ENCODE measurements around the gene TDRD12. TPM values are rescaled to one million over a fixed set of nuclear protein-coding genes. Genes with fewer than 3 reads are reported as not detected.
A peak's percentile ranks its signal among the peaks of the same experiment; 100 is the strongest.

TDRD12 gene
- total and polyA plus RNA-seq, 2 of the 13 experiments (the other 11 are each of a cell fraction or from before 2014, with no cell fraction given): 0.03 to 0.40 TPM

DNA sequence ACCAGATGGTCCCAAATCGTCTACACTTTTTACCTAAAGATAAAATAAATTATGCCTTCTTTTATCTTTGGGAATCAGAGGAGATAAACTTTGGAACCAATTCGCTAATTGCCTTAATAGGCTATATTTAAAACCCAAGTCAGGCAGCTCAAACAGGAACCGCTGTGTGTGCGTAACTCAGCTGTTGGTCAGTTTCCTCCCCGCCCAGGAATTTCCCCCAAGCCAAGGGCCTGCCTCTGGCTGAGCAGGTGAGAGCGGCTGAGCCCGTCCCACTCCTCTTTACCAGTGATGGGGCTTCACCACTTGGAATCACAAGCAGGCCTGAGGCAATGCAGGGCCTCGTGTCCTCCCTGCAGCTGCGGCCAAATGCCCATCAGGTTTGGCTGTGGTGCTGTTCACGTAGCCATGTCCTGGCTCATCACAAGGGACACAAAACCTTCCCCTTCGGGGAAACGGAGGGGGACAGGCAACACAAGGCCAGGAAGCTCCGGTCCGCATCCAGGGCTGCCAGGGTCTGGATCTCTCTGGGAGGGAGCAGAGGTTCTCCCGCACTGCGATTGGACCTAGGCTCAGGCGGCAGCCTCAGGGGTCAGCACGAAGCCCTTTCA, 150.5 kb downstream of the TDRD12 start (continued):
- TF ChIP-seq, protein P1, sequence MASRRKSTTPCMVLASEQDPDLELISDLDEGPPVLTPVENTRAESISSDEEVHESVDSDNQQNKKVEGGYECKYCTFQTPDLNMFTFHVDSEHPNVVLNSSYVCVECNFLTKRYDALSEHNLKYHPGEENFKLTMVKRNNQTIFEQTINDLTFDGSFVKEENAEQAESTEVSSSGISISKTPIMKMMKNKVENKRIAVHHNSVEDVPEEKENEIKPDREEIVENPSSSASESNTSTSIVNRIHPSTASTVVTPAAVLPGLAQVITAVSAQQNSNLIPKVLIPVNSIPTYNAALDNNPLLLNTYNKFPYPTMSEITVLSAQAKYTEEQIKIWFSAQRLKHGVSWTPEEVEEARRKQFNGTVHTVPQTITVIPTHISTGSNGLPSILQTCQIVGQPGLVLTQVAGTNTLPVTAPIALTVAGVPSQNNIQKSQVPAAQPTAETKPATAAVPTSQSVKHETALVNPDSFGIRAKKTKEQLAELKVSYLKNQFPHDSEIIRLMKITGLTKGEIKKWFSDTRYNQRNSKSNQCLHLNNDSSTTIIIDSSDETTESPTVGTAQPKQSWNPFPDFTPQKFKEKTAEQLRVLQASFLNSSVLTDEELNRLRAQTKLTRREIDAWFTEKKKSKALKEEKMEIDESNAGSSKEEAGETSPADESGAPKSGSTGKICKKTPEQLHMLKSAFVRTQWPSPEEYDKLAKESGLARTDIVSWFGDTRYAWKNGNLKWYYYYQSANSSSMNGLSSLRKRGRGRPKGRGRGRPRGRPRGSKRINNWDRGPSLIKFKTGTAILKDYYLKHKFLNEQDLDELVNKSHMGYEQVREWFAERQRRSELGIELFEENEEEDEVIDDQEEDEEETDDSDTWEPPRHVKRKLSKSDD (CRISPR knock-in tag; IDR thresholded peaks at IDR 0.05; ENCODE audit: low read depth): 0 out of 2 replicates have a peak, but pooled peaks have one; percentile 12
- TF ChIP-seq RBM39 (IDR thresholded peaks at IDR 0.05; ENCODE audit: low read depth, low read length, poor library complexity, severe bottlenecking): no peak
- TF ChIP-seq KLF13 (CRISPR knock-in tag; IDR thresholded peaks at IDR 0.05): no peak
- TF ChIP-seq ZFX (CRISPR knock-in tag; IDR thresholded peaks at IDR 0.05; ENCODE audit: low read depth): peak; percentile 73
- no peak for TF ChIP-seq NR2F2 (IDR thresholded peaks at IDR 0.05; ENCODE audit: borderline replicate concordance, low read depth)
- TF ChIP-seq ZNF607 (CRISPR knock-in tag; IDR thresholded peaks at IDR 0.05; ENCODE audit: borderline replicate concordance): peak; percentile 46; the same call in 1 of the 2 replicates
- no peak for TF ChIP-seq JUNB (CRISPR knock-in tag; IDR thresholded peaks at IDR 0.05; ENCODE audit: borderline replicate concordance)
- TF ChIP-seq, protein P2, sequence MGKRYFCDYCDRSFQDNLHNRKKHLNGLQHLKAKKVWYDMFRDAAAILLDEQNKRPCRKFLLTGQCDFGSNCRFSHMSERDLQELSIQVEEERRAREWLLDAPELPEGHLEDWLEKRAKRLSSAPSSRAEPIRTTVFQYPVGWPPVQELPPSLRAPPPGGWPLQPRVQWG (CRISPR knock-in tag; IDR thresholded peaks at IDR 0.05; ENCODE audit: borderline replicate concordance, low read depth): no peak
- TF ChIP-seq ISX (CRISPR knock-in tag; conservative IDR thresholded peaks at IDR 0.05): no peak
- TF ChIP-seq TEAD3 (CRISPR knock-in tag; optimal IDR thresholded peaks at IDR 0.05; ENCODE audit: borderline replicate concordance): peak; percentile 41
- TF ChIP-seq ZBTB20 (CRISPR knock-in tag; IDR thresholded peaks at IDR 0.05; ENCODE audit: borderline replicate concordance, low read depth): 0 out of 2 replicates have a peak, but pooled peaks have one; percentile 25
- TF ChIP-seq NFIB (CRISPR knock-in tag; IDR thresholded peaks at IDR 0.05; ENCODE audit: borderline replicate concordance): no peak
- no peak for TF ChIP-seq CHD2 (IDR thresholded peaks at IDR 0.05; ENCODE audit: low read depth, low read length)
- TF ChIP-seq ZNF256 (CRISPR knock-in tag; conservative IDR thresholded peaks at IDR 0.05): no peak
- TF ChIP-seq, protein P3, sequence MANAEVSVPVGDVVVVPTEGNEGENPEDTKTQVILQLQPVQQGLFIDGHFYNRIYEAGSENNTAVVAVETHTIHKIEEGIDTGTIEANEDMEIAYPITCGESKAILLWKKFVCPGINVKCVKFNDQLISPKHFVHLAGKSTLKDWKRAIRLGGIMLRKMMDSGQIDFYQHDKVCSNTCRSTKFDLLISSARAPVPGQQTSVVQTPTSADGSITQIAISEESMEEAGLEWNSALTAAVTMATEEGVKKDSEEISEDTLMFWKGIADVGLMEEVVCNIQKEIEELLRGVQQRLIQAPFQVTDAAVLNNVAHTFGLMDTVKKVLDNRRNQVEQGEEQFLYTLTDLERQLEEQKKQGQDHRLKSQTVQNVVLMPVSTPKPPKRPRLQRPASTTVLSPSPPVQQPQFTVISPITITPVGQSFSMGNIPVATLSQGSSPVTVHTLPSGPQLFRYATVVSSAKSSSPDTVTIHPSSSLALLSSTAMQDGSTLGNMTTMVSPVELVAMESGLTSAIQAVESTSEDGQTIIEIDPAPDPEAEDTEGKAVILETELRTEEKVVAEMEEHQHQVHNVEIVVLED (CRISPR knock-in tag; IDR thresholded peaks at IDR 0.05; ENCODE audit: borderline replicate concordance): 0 out of 2 replicates have a peak, but pooled peaks have one; percentile 18
- no peak for TF ChIP-seq ZNF121 (CRISPR knock-in tag; IDR thresholded peaks at IDR 0.05)
- 0 out of 2 replicates have a peak, but pooled peaks have one; percentile 52 for TF ChIP-seq GZF1 (CRISPR knock-in tag; IDR thresholded peaks at IDR 0.05)
- no peak for TF ChIP-seq KDM4B (CRISPR knock-in tag; IDR thresholded peaks at IDR 0.05)
- TF ChIP-seq, protein P4, sequence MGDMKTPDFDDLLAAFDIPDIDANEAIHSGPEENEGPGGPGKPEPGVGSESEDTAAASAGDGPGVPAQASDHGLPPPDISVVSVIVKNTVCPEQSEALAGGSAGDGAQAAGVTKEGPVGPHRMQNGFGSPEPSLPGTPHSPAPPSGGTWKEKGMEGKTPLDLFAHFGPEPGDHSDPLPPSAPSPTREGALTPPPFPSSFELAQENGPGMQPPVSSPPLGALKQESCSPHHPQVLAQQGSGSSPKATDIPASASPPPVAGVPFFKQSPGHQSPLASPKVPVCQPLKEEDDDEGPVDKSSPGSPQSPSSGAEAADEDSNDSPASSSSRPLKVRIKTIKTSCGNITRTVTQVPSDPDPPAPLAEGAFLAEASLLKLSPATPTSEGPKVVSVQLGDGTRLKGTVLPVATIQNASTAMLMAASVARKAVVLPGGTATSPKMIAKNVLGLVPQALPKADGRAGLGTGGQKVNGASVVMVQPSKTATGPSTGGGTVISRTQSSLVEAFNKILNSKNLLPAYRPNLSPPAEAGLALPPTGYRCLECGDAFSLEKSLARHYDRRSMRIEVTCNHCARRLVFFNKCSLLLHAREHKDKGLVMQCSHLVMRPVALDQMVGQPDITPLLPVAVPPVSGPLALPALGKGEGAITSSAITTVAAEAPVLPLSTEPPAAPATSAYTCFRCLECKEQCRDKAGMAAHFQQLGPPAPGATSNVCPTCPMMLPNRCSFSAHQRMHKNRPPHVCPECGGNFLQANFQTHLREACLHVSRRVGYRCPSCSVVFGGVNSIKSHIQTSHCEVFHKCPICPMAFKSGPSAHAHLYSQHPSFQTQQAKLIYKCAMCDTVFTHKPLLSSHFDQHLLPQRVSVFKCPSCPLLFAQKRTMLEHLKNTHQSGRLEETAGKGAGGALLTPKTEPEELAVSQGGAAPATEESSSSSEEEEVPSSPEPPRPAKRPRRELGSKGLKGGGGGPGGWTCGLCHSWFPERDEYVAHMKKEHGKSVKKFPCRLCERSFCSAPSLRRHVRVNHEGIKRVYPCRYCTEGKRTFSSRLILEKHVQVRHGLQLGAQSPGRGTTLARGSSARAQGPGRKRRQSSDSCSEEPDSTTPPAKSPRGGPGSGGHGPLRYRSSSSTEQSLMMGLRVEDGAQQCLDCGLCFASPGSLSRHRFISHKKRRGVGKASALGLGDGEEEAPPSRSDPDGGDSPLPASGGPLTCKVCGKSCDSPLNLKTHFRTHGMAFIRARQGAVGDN (CRISPR knock-in tag; IDR thresholded peaks at IDR 0.05): peak; percentile 86

All from HepG2 (cell line).